IMR-90 (cell line): ENCODE data around the gene FSTL3.

ENCODE experiments used
- CEBPB ChIP-seq: IDR thresholded peaks from 2 replicates; pipeline ENCODE4 v1.6.1; 2012; ENCODE audit warnings: low read depth, low read length, improper control_type of control experiment
- CHD1 ChIP-seq: IDR thresholded peaks from 2 replicates; pipeline ENCODE4 v1.6.1; 2012; ENCODE audit warnings: low read depth, low read length, improper control_type of control experiment
- CTCF ChIP-seq: conservative IDR thresholded peaks from 2 replicates; pipeline ENCODE4 v1.5.1; 2012; ENCODE audit warnings: mild to moderate bottlenecking, low read depth, low read length, improper control_type of control experiment
- POLR2A ChIP-seq: IDR thresholded peaks from 2 replicates; pipeline ENCODE4 v1.6.1; 2012; ENCODE audit warnings: mild to moderate bottlenecking, low read depth, low read length

DNA sequence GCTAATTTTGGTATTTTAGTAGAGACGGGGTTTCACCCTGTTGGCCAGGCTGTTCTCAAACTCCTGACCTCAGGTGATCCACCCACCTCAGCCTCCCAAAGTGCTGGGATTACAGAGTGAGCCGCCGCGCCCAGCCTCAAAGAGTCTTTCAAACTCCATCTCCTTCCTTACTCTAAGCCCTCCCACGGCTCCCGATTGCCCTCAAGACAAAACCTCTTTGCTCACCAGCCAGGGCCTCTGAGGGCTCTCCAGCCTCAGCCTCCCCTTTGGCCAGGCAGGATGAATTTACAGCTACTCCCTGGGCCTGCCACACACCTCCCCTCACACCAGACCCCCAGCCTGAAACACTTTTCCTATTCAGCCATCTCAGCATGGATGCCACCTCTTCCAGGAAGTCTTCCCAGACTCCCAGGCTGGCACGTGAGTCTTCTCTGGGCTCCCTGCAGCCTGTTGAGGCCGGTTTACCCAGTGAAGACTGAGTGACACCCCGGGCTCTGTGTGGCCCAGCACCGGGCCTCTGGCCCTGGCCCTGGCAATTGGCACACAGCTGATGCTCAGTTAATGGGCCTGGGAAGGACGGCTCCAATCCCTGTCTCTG lies 11.5 kb downstream of the FSTL3 start:
- TF ChIP-seq CTCF (no peak), POLR2A (no peak), CHD1 (no peak), CEBPB (no peak)
